ENCODE data around the gene GDA.

DNA sequence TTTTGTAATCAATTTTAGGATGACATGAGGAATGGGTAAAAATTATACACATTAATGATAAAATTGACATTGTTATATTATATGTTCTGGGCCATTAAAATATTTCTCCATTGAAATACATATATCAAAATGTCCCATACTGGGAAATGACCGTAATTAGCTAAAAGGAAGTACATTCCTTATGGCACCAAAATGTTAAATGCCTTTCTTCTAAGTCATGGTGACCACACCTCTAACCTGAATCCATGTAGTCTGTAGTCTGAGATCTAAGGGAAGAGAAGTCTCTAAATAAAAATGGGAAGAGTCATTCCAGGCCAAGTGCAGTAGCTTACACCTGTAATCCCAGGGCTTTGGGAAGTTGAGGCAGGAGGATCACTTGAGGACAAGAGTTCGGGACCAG lies 10.0 kb upstream of the GDA start:
- TF ChIP-seq EZH2 (IDR thresholded peaks at IDR 0.05; ENCODE audit: insufficient read depth, poor library complexity, severe bottlenecking) (no peak), EZH2phosphoT487 (IDR thresholded peaks at IDR 0.05; ENCODE audit: insufficient read depth, low read depth) (no peak)

Data from GM23248 (cell line).